D721Med (cell line): ENCODE results near the gene RELL1.

Experiments used
- DNase-seq: peaks from one replicate; pipeline ENCODE4 v3.0.0; 2011; ENCODE audit warnings: low spot score; ENCODE audit not compliant: insufficient read length
- FAIRE-seq: peaks from 2 replicates; lab custom pipeline; 2011; peaks lifted over from hg19 to GRCh38; lab: Jason Lieb, UNC
- CTCF ChIP-seq: IDR thresholded peaks from 2 replicates; pipeline ENCODE4 v1.5.1; 2012; ENCODE audit warnings: mild to moderate bottlenecking, control low read depth; ENCODE audit not compliant: insufficient read depth; ENCODE audit errors: missing control alignments

The RELL1 gene

GRCh38 chr4:37685823-37686372, 278 bp downstream of the RELL1 start:
- no peak for TF ChIP-seq CTCF
- FAIRE-seq (no peak), DNase-seq (no peak)

GRCh38 chr4:37685161-37685822, 884 bp downstream of the RELL1 start:
- no peak for FAIRE-seq
- no peak for TF ChIP-seq CTCF
- no peak for DNase-seq

GRCh38 chr4:37684154-37684553, 2.0 kb downstream of the RELL1 start:
- FAIRE-seq: no peak
- TF ChIP-seq CTCF: no peak
- no peak for DNase-seq

GRCh38 chr4:37682701-37683401, 3.3 kb downstream of the RELL1 start:
- DNase-seq: no peak
- no peak for TF ChIP-seq CTCF
- FAIRE-seq: no peak

- no peak for DNase-seq
- TF ChIP-seq CTCF: no peak
- no peak for FAIRE-seq
Measured at GRCh38 chr4:37680089-37680488, 6.1 kb downstream of the RELL1 start.

- DNase-seq (no peak), FAIRE-seq (no peak)
- TF ChIP-seq CTCF: no peak
Measured at GRCh38 chr4:37679301-37679700, 6.9 kb downstream of the RELL1 start.

- DNase-seq (no peak), FAIRE-seq (no peak)
- TF ChIP-seq CTCF: no peak
Measured at GRCh38 chr4:37678624-37679023, 7.6 kb downstream of the RELL1 start.
